ENCODE measurements around the gene GLIPR1L2. TPM values are rescaled to one million over a fixed set of nuclear protein-coding genes. Genes with fewer than 3 reads are reported as not detected.
A peak's percentile ranks its signal among the peaks of the same experiment; 100 is the strongest.

The GLIPR1L2 gene
- total and polyA plus RNA-seq, 4 donors, result 0.22 to 3.7 (median 0.82) TPM

- Histone ChIP-seq H3K27ac (ENCODE audit: low read depth in 1 of 2, low read length in 1 of 2) (peak within 1 kb of the TSS; percentile 42 to 71), H3K4me1 (ENCODE audit: control insufficient read depth in 5 of 5, insufficient read depth in 5 of 5, low read length in 5 of 5) (peaks cover 0 to 4% (median 2%) of the 10 kb centered on the region in 5 donors), H3K9ac (ENCODE audit: insufficient read depth in 1 of 2, low read length in 2 of 2) (peak within 1 kb of the TSS in 1 of 2 donors; percentile 64), H3K4me3 (no peak within 1 kb of the TSS), H3K27me3 (ENCODE audit: control insufficient read depth in 3 of 3, insufficient read depth in 3 of 3, low read length in 2 of 3) (no peaks in the 10 kb centered on the region), H3K9me3 (ENCODE audit: control insufficient read depth in 4 of 4, insufficient read depth in 3 of 4, low read length in 3 of 4) (no peaks in the 10 kb centered on the region), H3K36me3 (ENCODE audit: control insufficient read depth in 4 of 4, insufficient read depth in 4 of 4, low read length in 4 of 4) (no peaks in the 10 kb centered on the region)
- TF ChIP-seq, protein P1, sequence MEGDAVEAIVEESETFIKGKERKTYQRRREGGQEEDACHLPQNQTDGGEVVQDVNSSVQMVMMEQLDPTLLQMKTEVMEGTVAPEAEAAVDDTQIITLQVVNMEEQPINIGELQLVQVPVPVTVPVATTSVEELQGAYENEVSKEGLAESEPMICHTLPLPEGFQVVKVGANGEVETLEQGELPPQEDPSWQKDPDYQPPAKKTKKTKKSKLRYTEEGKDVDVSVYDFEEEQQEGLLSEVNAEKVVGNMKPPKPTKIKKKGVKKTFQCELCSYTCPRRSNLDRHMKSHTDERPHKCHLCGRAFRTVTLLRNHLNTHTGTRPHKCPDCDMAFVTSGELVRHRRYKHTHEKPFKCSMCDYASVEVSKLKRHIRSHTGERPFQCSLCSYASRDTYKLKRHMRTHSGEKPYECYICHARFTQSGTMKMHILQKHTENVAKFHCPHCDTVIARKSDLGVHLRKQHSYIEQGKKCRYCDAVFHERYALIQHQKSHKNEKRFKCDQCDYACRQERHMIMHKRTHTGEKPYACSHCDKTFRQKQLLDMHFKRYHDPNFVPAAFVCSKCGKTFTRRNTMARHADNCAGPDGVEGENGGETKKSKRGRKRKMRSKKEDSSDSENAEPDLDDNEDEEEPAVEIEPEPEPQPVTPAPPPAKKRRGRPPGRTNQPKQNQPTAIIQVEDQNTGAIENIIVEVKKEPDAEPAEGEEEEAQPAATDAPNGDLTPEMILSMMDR (IDR thresholded peaks at IDR 0.05; ENCODE audit: control extremely low read depth, extremely low read depth), result no peak
- ATAC-seq (ENCODE audit: insufficient read depth, low FRiP score), result peak; percentile 68
- WGBS, 2 donors, result 22 to 32% methylated on average over 8 of the region's 8 CpGs
- DNase-seq, result peak; percentile 70 to 80 (median 79)
Measured at GRCh38 chr12:75480469-75480949, 89.6 kb downstream of the GLIPR1L2 start, which contains the start of gene GLIPR1. Gene GLIPR1, plus strand, starts transcription at chr12:75480755. Its CDS starts 126 bp downstream, at chr12:75480881.

DNA sequence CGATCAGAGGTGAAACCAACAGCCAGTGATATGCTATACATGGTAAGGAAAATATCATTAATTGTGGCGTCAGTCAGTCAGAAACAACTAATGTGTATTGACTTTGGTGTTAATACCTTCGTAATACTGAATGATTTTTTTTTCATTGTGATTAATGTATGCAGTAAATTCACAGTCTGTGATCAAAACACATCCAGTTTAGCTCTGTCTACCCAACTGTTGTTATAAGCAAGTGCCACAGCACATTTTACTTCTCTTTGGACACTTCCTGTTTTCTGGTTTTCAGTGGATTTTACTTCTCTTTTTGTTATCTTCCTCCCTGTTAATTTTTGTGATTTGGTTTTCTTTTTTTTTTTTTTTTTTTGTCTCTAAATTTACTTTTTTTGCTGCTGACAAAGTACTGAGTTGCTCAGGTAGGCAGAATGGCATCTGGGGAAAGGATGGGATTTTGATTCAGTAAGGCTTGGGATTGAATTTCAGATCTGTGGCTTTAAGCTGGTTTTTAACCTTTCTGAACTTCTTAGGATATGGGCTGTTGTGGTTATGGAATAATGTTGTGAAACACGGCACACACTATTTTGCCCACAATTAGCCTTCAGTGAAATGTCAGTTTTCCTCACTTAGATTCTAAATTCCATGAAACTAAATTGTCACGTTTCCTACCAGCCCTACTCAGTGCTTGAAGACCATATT, 90.3 kb downstream of the GLIPR1L2 start:
- Histone ChIP-seq H3K9ac (ENCODE audit: insufficient read depth in 1 of 2, low read length in 2 of 2) (peak overlapping the region in 1 of 2 donors; percentile 64), H3K4me3 (no peak overlapping the region), H3K36me3 (ENCODE audit: control insufficient read depth in 4 of 4, insufficient read depth in 4 of 4, low read length in 4 of 4) (no peaks in the 10 kb centered on the region), H3K27me3 (ENCODE audit: control insufficient read depth in 3 of 3, insufficient read depth in 3 of 3, low read length in 2 of 3) (no peaks in the 10 kb centered on the region), H3K4me1 (ENCODE audit: control insufficient read depth in 5 of 5, insufficient read depth in 5 of 5, low read length in 5 of 5) (peaks cover 0 to 4% (median 2%) of the 10 kb centered on the region in 5 donors), H3K9me3 (ENCODE audit: control insufficient read depth in 4 of 4, insufficient read depth in 3 of 4, low read length in 3 of 4) (no peaks in the 10 kb centered on the region), H3K27ac (ENCODE audit: low read depth in 1 of 2, low read length in 1 of 2) (peak overlapping the region in 1 of 2 donors; percentile 71)
- 25 to 43% methylated on average over 5 of the region's 5 CpGs for WGBS, 2 donors
- TF ChIP-seq, protein P1 (IDR thresholded peaks at IDR 0.05; ENCODE audit: control extremely low read depth, extremely low read depth), result no peak
- DNase-seq (peak in 1 of 3 donors; percentile 31), ATAC-seq (ENCODE audit: insufficient read depth, low FRiP score) (no peak)

- WGBS, 2 donors, result 32 to 64% methylated on average over 4 of the region's 4 CpGs
- TF ChIP-seq, protein P1 (IDR thresholded peaks at IDR 0.05; ENCODE audit: control extremely low read depth, extremely low read depth), result no peak
- Histone ChIP-seq H3K9me3 (ENCODE audit: control insufficient read depth in 4 of 4, insufficient read depth in 3 of 4, low read length in 3 of 4) (no peaks in the 10 kb centered on the region), H3K27me3 (ENCODE audit: control insufficient read depth in 3 of 3, insufficient read depth in 3 of 3, low read length in 2 of 3) (no peaks in the 10 kb centered on the region), H3K36me3 (ENCODE audit: control insufficient read depth in 4 of 4, insufficient read depth in 4 of 4, low read length in 4 of 4) (no peaks in the 10 kb centered on the region), H3K4me3 (no peak overlapping the region), H3K9ac (ENCODE audit: insufficient read depth in 1 of 2, low read length in 2 of 2) (no peak overlapping the region), H3K4me1 (ENCODE audit: control insufficient read depth in 5 of 5, insufficient read depth in 5 of 5, low read length in 5 of 5) (peaks cover 0 to 4% (median 2%) of the 10 kb centered on the region in 5 donors), H3K27ac (ENCODE audit: low read depth in 1 of 2, low read length in 1 of 2) (no peak overlapping the region)
- ATAC-seq (ENCODE audit: insufficient read depth, low FRiP score) (no peak), DNase-seq (no peak)
Measured at GRCh38 chr12:75481774-75482173, 90.9 kb downstream of the GLIPR1L2 start.

Other genes with a start within 250 kb of the GLIPR1L2 start
- under 1 TPM in 1 of 2 donors, not detected in 1; 0.06 TPM for gene KCNC2, start 181.2 kb upstream of the GLIPR1L2 start, total RNA-seq
- gene KCNC2, start 181.2 kb upstream of the GLIPR1L2 start, polyA plus RNA-seq, result not detected
- gene CAPS2, start 60.8 kb upstream of the GLIPR1L2 start, total RNA-seq, result 10 to 100 TPM; 10.9 to 11.9 TPM
- gene CAPS2, start 60.8 kb upstream of the GLIPR1L2 start, polyA plus RNA-seq, result 1 to 10 TPM; 2.5 to 3.8 TPM
- gene GLIPR1L1, start 56.4 kb upstream of the GLIPR1L2 start, total RNA-seq, result not detected
- not detected for gene GLIPR1L1, start 56.4 kb upstream of the GLIPR1L2 start, polyA plus RNA-seq
- gene GLIPR1, start 89.7 kb downstream of the GLIPR1L2 start, total RNA-seq, result 10 to 100 TPM; 10.9 to 28.8 TPM
- 10 to 100 TPM in 1 of 2 donors, 1 to 10 TPM in 1; 3.7 to 33.8 TPM for gene GLIPR1, start 89.7 kb downstream of the GLIPR1L2 start, polyA plus RNA-seq
- gene KRR1, start 120.5 kb downstream of the GLIPR1L2 start, total RNA-seq, result 10 to 100 TPM; 38.3 to 62.5 TPM
- gene KRR1, start 120.5 kb downstream of the GLIPR1L2 start, polyA plus RNA-seq, result 10 to 100 TPM; 19.9 to 21.5 TPM